Urinary bladder (tissue), 4 donors: ENCODE measurements around the gene LY6G6D. TPM values are rescaled to one million over a fixed set of nuclear protein-coding genes. Genes with fewer than 3 reads are reported as not detected.
A peak's percentile ranks its signal among the peaks of the same experiment; 100 is the strongest.

ENCODE experiments used
- DNase-seq: peaks from one replicate; pipeline ENCODE4 v3.0.0-alpha.2; 2015; ENCODE audit errors: extremely low spot score
- H3K27ac ChIP-seq: one replicate; pipeline ENCODE4 v1.5.1; 2013; ENCODE audit warnings: low read depth, mild to moderate bottlenecking, moderate library complexity
- H3K36me3 ChIP-seq: one replicate; pipeline ENCODE4 v1.6.1; 2013; ENCODE audit warnings: mild to moderate bottlenecking, moderate library complexity; ENCODE audit not compliant: insufficient read depth
- H3K4me1 ChIP-seq: one replicate; pipeline ENCODE4 v1.6.1; 2013; ENCODE audit warnings: mild to moderate bottlenecking, moderate library complexity; ENCODE audit not compliant: insufficient read depth
- H3K4me3 ChIP-seq: one replicate; pipeline ENCODE4 v1.5.1; 2013; ENCODE audit warnings: low read depth, low read length
- WGBS: extraction: QIAGEN DNeasy Blood & Tissue Kit; methylation state at CpG from one replicate; pipeline ENCODE4 v1.1.7; 2013; 5-methylcytosine and 5-hydroxymethylcytosine counted together
- polyA plus RNA-seq: library from polyadenylated mRNA; stranded (reverse); fragments of 200-250 nt; gene quantifications from one replicate; pipeline ENCODE4 v1.2.3, GENCODE V29; 2013
- total RNA-seq: library from RNA; depleted of rRNA; stranded (reverse); fragments of >200 nt; gene quantifications from one replicate; pipeline ENCODE4 v1.2.3, GENCODE V29; 2014
- donor health status: healthy with polysubstance abuse.
- donor health status: healthy.

The LY6G6D gene
- total and polyA plus RNA-seq, 2 donors, result 1.7 to 3.1 TPM

GRCh38 chr6:31729979-31730630 lies 15.0 kb downstream of the LY6G6D start:
- under 1% methylated on average over 46 of the region's 46 CpGs for WGBS
- no peaks in the 10 kb centered on the region for H3K4me1 ChIP-seq
- H3K27ac ChIP-seq, result peak overlapping the region; percentile 87
- peak overlapping the region; percentile 52 for H3K4me3 ChIP-seq
- peak; percentile 88 for DNase-seq
- peaks cover 2% of the 10 kb centered on the region for H3K36me3 ChIP-seq

- H3K4me3 ChIP-seq, result no peak overlapping the region
- peaks cover 2% of the 10 kb centered on the region for H3K36me3 ChIP-seq
- H3K27ac ChIP-seq, result peak overlapping the region; percentile 38
- WGBS, result 86% methylated on average over 11 of the region's 11 CpGs
- no peaks in the 10 kb centered on the region for H3K4me1 ChIP-seq
- DNase-seq, result no peak
Measured at GRCh38 chr6:31730631-31731086, 15.5 kb downstream of the LY6G6D start.

- Histone ChIP-seq H3K4me1 (no peaks in the 10 kb centered on the region), H3K36me3 (peaks cover 2% of the 10 kb centered on the region), H3K27ac (no peak overlapping the region), H3K4me3 (no peak overlapping the region)
- no peak for DNase-seq
- WGBS, result 76% methylated on average over 3 of the region's 3 CpGs
Measured at GRCh38 chr6:31732029-31732428, 16.9 kb downstream of the LY6G6D start.

GRCh38 chr6:31733734-31734133 lies 18.6 kb downstream of the LY6G6D start:
- no peak for DNase-seq
- H3K4me3 ChIP-seq, result no peak overlapping the region
- peaks cover 2% of the 10 kb centered on the region for H3K36me3 ChIP-seq
- no peaks in the 10 kb centered on the region for H3K4me1 ChIP-seq
- no peak overlapping the region for H3K27ac ChIP-seq
- WGBS, result 81% methylated on average over 4 of the region's 4 CpGs

- no peak for DNase-seq
- H3K4me3 ChIP-seq, result peak overlapping the region; percentile 64
- WGBS, result 15% methylated on average over 2 of the region's 2 CpGs
- H3K27ac ChIP-seq, result peak overlapping the region; percentile 98
- H3K36me3 ChIP-seq, result peaks cover 2% of the 10 kb centered on the region
- no peaks in the 10 kb centered on the region for H3K4me1 ChIP-seq
Measured at GRCh38 chr6:31734247-31734820, 19.2 kb downstream of the LY6G6D start.

GRCh38 chr6:31734821-31735406 lies 19.8 kb downstream of the LY6G6D start:
- H3K27ac ChIP-seq, result peak overlapping the region; percentile 98
- WGBS, result under 1% methylated on average over 18 of the region's 18 CpGs
- no peak for DNase-seq
- H3K4me3 ChIP-seq, result peak overlapping the region; percentile 64
- peaks cover 2% of the 10 kb centered on the region for H3K36me3 ChIP-seq
- H3K4me1 ChIP-seq, result no peaks in the 10 kb centered on the region

- H3K36me3 ChIP-seq, result peaks cover 2% of the 10 kb centered on the region
- peak within 1 kb of the TSS; percentile 98 for H3K27ac ChIP-seq
- DNase-seq, result peak; percentile 83
- WGBS, result under 1% methylated on average over 24 of the region's 24 CpGs
- peak within 1 kb of the TSS; percentile 64 for H3K4me3 ChIP-seq
- H3K4me1 ChIP-seq, result no peaks in the 10 kb centered on the region
Measured at GRCh38 chr6:31736021-31736767, 21.0 kb downstream of the LY6G6D start, which contains the start of gene CLIC1. CLIC1 (minus strand) TSS chr6:31736530; CDS start chr6:31736300, 230 bp downstream.

- H3K4me3 ChIP-seq, result peak overlapping the region; percentile 64
- H3K4me1 ChIP-seq, result no peaks in the 10 kb centered on the region
- H3K27ac ChIP-seq, result peak overlapping the region; percentile 98
- H3K36me3 ChIP-seq, result peaks cover 1% of the 10 kb centered on the region
- no peak for DNase-seq
- WGBS, result 32% methylated on average over 10 of the region's 10 CpGs
Measured at GRCh38 chr6:31736768-31737314, 21.7 kb downstream of the LY6G6D start.

- Histone ChIP-seq H3K4me3 (no peak overlapping the region), H3K27ac (peak overlapping the region; percentile 76), H3K4me1 (no peaks in the 10 kb centered on the region), H3K36me3 (no peaks in the 10 kb centered on the region)
- WGBS, result 45% methylated on average over 7 of the region's 7 CpGs
- peak; percentile 70 for DNase-seq
Measured at GRCh38 chr6:31737315-31737990, 22.3 kb downstream of the LY6G6D start.

GRCh38 chr6:31737991-31738979 lies 23.1 kb downstream of the LY6G6D start:
- Histone ChIP-seq H3K4me1 (no peaks in the 10 kb centered on the region), H3K4me3 (no peak overlapping the region), H3K36me3 (no peaks in the 10 kb centered on the region), H3K27ac (peak overlapping the region; percentile 76)
- WGBS, result 23% methylated on average over 6 of the region's 6 CpGs
- DNase-seq, result peak; percentile 79

GRCh38 chr6:31739639-31740396 lies 24.7 kb downstream of the LY6G6D start, which contains the start of gene MSH5:
MSH5 (plus strand) TSS chr6:31740005; CDS start chr6:31740467, 462 bp downstream.
- DNase-seq, result peak; percentile 99
- WGBS, result under 1% methylated on average over 58 of the region's 58 CpGs
- no peaks in the 10 kb centered on the region for H3K4me1 ChIP-seq
- H3K36me3 ChIP-seq, result no peaks in the 10 kb centered on the region
- peak within 1 kb of the TSS; percentile 14 for H3K27ac ChIP-seq
- peak within 1 kb of the TSS; percentile 40 for H3K4me3 ChIP-seq
